Spleen (tissue), 11 donors: ENCODE results near the gene TMEM45A. TPM values are rescaled to one million over a fixed set of nuclear protein-coding genes. Genes with fewer than 3 reads are reported as not detected.

ENCODE experiments used
- DNase-seq: peaks from one replicate; pipeline ENCODE4 v3.0.0-alpha.2; 2020
- H3K27ac ChIP-seq, 8 donors: fragments of 200-600 bp; sonication (generic) in 7 of 8; 1 replicate in 4 of 8; 2 replicates in 4 of 8; pipeline versions ENCODE4 v1.5.0 to v1.8.0; 2016 to 2021; ENCODE audit warnings: inconsistent platforms in 4 of 8, mild to moderate bottlenecking in 4 of 8, moderate library complexity in 1 of 8
- H3K27me3 ChIP-seq, 7 donors: fragments of 200-600 bp; sonication (generic) in 6 of 7; replicated peaks in 1 of 7; 1 replicate in 4 of 7; 2 replicates in 3 of 7; pipeline versions ENCODE4 v1.5.0 to v1.8.0; 2016 to 2021; ENCODE audit warnings: inconsistent platforms in 3 of 7, mild to moderate bottlenecking in 1 of 7
- H3K36me3 ChIP-seq, 6 donors: fragments of 200-600 bp; sonication (generic) in 5 of 6; 1 replicate in 4 of 6; 2 replicates in 2 of 6; pipeline versions ENCODE4 v1.5.0 to v1.8.0; 2016 to 2021; ENCODE audit warnings: inconsistent platforms in 2 of 6
- H3K4me1 ChIP-seq, 6 donors: fragments of 200-600 bp; sonication (generic) in 5 of 6; 1 replicate in 3 of 6; 2 replicates in 3 of 6; pipeline versions ENCODE4 v1.5.0 to v1.8.0; 2016 to 2021; ENCODE audit warnings: inconsistent platforms in 3 of 6
- H3K4me3 ChIP-seq, 8 donors: fragments of 200-600 bp; sonication (generic) in 7 of 8; 1 replicate in 4 of 8; 2 replicates in 4 of 8; pipeline versions ENCODE4 v1.5.0 to v1.8.0; 2016 to 2021; ENCODE audit warnings: inconsistent platforms in 4 of 8, mild to moderate bottlenecking in 4 of 8, moderate library complexity in 2 of 8
- H3K9me3 ChIP-seq, 8 donors: fragments of 200-600 bp; sonication (generic) in 7 of 8; 1 replicate in 4 of 8; 2 replicates in 4 of 8; pipeline versions ENCODE4 v1.5.0 to v1.8.0; 2016 to 2021; ENCODE audit warnings: inconsistent platforms in 4 of 8
- POLR2A ChIP-seq, 3 donors: fragments of 450-650 bp; IDR thresholded peaks; one replicate each; pipeline ENCODE4 v1.5.1; 2017; ENCODE audit warnings: antibody characterized with exemption in 3 of 3, mild to moderate bottlenecking in 1 of 3
- POLR2AphosphoS5 ChIP-seq, 3 donors: sonication (generic); formaldehyde crosslinking; IDR thresholded peaks; one replicate each; pipeline ENCODE4 v1.5.1; 2017; ENCODE audit warnings: antibody characterized with exemption in 3 of 3
- WGBS, 5 donors: extraction: QIAGEN DNeasy Blood & Tissue Kit in 3 of 5; methylation state at CpG; one replicate each; pipeline versions ENCODE4 v1.1.5 to v1.1.7; 2013 to 2018; 5-methylcytosine and 5-hydroxymethylcytosine counted together
- intact Hi-C: fragments of 100-400 bp; cut with DNase I; formaldehyde crosslinking; loops from one replicate; pipeline ENCODE4 v1.15.0; 2023; ENCODE audit warnings: low total_unique reads
- polyA plus RNA-seq, 3 donors: library from polyadenylated mRNA; stranded (reverse); fragments of 200-250 nt; gene quantifications; one replicate each; pipeline ENCODE4 v1.2.1, GENCODE V29; 2013
- total RNA-seq, 7 donors: library from RNA; depleted of rRNA in 3 of 7; stranded (reverse); fragments of >200 nt in 3 of 7; fragmentation: NEBNext Ultra II Directional in 4 of 7; extraction: Animal tissue kit (Norgen Biotek cat#: 25700) in 4 of 7; gene quantifications; one replicate each; pipeline versions ENCODE4 v1.1.0 to v1.2.1, GENCODE V29; 2016 to 2021
- TF ChIP-seq, protein P1 (sequence below), 11 experiments: fragments of 200-600 bp in 7 of 11; fragments of 450-650 bp in 4 of 11; sonication (generic) in 4 of 11; IDR thresholded peaks in 8 of 11; conservative IDR thresholded peaks in 3 of 11; 1 replicate in 7 of 11; 2 replicates in 4 of 11; pipeline versions ENCODE4 v1.4.0 to v1.8.0; 2016 to 2021; ENCODE audit warnings: antibody characterized with exemption in 11 of 11, inconsistent platforms in 4 of 11, mild to moderate bottlenecking in 1 of 11
- donor health status: healthy with polysubstance abuse.
- donor health status: DM: no; HTN: no; CAD: no; lungs with moderate emphysema.
- donor health status: DM: no; HTN: no; CAD: no.
- donor health status: Bipolar disorder and iron deficiency.
- donor health status: healthy.
- donor health status: DM: no; HTN: no; CAD: no.
- donor health status: DM: yes; HTN: yes; CAD: no.

Gene TMEM45A
- total and polyA plus RNA-seq, 10 donors = 1.2 to 13.4 (median 5.5) TPM

DNA sequence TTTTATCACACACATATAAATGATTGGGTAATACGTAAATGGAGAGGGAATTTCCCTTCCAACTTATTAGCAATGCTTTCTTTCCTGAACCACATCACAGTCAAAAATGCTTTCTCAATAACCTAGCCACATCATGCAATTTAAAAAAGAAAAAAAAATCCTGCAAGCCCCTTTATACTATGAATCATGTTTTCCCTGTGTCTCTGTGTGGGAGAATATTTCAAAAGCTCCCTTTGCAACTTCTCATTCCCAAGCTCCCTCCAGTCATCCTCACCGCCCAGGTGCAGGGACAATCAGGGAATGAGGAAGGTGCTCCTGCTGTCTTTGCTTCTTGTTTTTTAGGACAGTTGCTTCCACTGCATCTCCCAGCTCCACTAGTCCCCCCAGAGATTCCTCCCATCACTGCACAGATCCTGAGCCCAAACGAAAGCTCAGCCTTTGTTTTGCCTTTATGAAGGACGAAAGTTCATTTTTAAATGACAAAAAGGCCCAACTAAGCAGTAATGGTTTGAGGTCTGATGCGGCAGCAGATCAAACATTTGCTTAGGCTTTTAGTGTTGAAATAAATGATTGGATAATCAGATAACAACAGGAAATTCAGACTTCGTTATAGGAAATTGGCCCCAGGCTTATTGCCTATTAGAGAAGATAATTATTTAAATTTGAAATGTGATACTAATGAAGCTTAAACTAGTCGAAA, 69.2 kb downstream of the TMEM45A start:
- 65 to 90% (median 73%) methylated on average over 7 of the region's 7 CpGs for WGBS, 5 donors
- TF ChIP-seq, protein P1, sequence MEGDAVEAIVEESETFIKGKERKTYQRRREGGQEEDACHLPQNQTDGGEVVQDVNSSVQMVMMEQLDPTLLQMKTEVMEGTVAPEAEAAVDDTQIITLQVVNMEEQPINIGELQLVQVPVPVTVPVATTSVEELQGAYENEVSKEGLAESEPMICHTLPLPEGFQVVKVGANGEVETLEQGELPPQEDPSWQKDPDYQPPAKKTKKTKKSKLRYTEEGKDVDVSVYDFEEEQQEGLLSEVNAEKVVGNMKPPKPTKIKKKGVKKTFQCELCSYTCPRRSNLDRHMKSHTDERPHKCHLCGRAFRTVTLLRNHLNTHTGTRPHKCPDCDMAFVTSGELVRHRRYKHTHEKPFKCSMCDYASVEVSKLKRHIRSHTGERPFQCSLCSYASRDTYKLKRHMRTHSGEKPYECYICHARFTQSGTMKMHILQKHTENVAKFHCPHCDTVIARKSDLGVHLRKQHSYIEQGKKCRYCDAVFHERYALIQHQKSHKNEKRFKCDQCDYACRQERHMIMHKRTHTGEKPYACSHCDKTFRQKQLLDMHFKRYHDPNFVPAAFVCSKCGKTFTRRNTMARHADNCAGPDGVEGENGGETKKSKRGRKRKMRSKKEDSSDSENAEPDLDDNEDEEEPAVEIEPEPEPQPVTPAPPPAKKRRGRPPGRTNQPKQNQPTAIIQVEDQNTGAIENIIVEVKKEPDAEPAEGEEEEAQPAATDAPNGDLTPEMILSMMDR (IDR thresholded peaks at IDR 0.05 in 8 of 11, conservative IDR thresholded peaks at IDR 0.05 in 3 of 11) = no peak
- TF ChIP-seq POLR2AphosphoS5 (IDR thresholded peaks at IDR 0.05) (no peak), POLR2A (IDR thresholded peaks at IDR 0.05) (no peak)
- no peaks in the 10 kb centered on the region for H3K27me3 ChIP-seq
- no peak overlapping the region for H3K27ac ChIP-seq
- H3K9me3 ChIP-seq = no peaks in the 10 kb centered on the region
- no peak overlapping the region for H3K4me3 ChIP-seq
- DNase-seq = no peak
- intact Hi-C loops = no loop called here
- no peaks in the 10 kb centered on the region for H3K36me3 ChIP-seq
- no peaks in the 10 kb centered on the region for H3K4me1 ChIP-seq

DNA sequence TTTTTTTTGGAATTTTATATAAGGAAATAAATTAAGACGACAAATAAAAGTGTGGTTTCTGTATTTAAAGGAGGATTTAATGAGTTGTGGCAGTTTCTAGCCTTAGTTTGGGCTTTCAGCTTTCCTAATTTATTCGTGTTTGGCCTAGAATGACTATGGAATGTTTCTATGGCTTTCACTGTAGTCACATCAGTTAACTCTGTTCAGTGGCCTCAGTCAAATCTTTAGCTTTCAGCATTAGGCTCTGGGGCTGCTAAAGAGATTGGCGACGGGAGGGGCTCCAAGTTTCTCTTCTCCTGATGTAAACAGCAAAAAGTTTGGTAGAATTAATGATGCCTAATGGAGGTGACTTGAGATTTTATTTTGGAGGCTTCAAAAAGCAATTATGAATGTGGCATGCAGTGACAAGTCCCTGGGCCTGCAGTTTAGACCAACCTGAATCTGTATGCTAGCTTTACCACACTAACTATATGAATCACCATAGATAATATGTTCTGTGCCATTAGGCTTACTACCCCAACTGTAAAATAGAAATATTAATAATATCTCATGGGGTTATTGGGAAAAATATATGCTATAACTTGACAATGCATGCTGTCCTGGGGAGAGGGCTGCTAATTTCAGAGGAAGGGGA, 69.9 kb downstream of the TMEM45A start:
- DNase-seq = no peak
- Histone ChIP-seq H3K27me3 (no peaks in the 10 kb centered on the region), H3K36me3 (no peaks in the 10 kb centered on the region), H3K9me3 (no peaks in the 10 kb centered on the region), H3K4me3 (no peak overlapping the region), H3K4me1 (no peaks in the 10 kb centered on the region), H3K27ac (no peak overlapping the region)
- no peak for TF ChIP-seq POLR2A (IDR thresholded peaks at IDR 0.05)
- no peak for TF ChIP-seq POLR2AphosphoS5 (IDR thresholded peaks at IDR 0.05)
- TF ChIP-seq, protein P1 (IDR thresholded peaks at IDR 0.05 in 8 of 11, conservative IDR thresholded peaks at IDR 0.05 in 3 of 11) = no peak
- 87 to 92% (median 88%) methylated on average over 4 of the region's 4 CpGs for WGBS, 5 donors
- intact Hi-C loops = no loop called here

DNA sequence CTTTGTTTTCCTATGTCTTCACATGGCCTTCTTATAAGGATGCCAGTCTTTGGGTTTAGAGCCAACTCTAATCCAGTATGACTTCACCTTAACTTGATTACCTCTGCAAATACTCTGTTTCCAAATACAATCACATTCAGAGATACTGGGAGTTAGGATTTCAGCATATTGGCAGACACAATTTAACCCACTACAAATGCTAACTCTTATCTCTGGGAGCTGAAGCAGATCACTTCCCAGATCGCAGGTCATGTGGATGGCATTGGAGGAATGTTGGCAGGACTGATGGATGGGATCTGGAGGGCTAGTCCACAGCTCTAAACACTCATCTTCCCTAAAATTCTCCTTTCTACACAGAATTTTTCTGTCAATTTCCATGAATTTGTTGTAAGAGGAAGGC, 70.8 kb downstream of the TMEM45A start:
- Histone ChIP-seq H3K36me3 (no peaks in the 10 kb centered on the region), H3K4me1 (no peaks in the 10 kb centered on the region), H3K27me3 (no peaks in the 10 kb centered on the region), H3K9me3 (no peaks in the 10 kb centered on the region), H3K27ac (no peak overlapping the region), H3K4me3 (no peak overlapping the region)
- DNase-seq = no peak
- whole genome bisulfite sequencing, 5 donors = 50 to 90% (median 58%) methylated on average over 1 of the region's 1 CpG
- intact Hi-C loops = no loop called here
- TF ChIP-seq POLR2A (IDR thresholded peaks at IDR 0.05) = no peak
- no peak for TF ChIP-seq POLR2AphosphoS5 (IDR thresholded peaks at IDR 0.05)
- TF ChIP-seq, protein P1 (IDR thresholded peaks at IDR 0.05 in 8 of 11, conservative IDR thresholded peaks at IDR 0.05 in 3 of 11) = no peak

DNA sequence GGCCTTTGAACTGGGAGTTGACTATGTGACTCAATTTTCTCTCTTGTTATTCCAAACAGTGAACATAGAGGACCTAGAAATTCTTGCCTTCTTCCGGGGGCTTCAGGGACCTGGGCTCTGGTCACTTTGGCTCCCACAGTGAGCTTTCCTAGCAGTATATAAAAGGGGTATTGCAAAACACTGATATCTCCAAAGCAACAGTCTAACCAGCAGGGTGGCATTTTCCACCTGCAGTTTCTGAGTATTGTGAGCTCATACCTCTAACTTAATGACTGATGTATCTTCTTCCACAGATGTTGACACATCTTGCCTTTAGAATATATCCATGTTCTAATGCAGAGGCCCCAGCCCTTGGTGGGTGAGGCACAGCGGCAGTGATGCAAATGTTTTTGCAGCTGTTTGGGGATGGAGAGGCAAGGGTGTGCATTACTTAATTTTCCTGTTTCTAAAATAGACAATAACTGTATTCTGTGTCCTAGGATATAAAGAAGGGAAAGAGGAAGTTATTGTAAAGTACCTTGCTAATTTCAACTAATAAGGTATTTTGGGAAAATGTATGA, 71.3 kb downstream of the TMEM45A start:
- WGBS, 5 donors = 60 to 87% (median 81%) methylated on average over 2 of the region's 2 CpGs
- H3K9me3 ChIP-seq = no peaks in the 10 kb centered on the region
- intact Hi-C loops = no loop called here
- H3K27ac ChIP-seq = no peak overlapping the region
- DNase-seq = no peak
- H3K4me3 ChIP-seq = no peak overlapping the region
- peaks cover 0 to 3% (median 0%) of the 10 kb centered on the region in 6 donors for H3K36me3 ChIP-seq
- no peak for TF ChIP-seq POLR2A (IDR thresholded peaks at IDR 0.05)
- TF ChIP-seq, protein P1 (IDR thresholded peaks at IDR 0.05 in 8 of 11, conservative IDR thresholded peaks at IDR 0.05 in 3 of 11) = no peak
- H3K4me1 ChIP-seq = no peaks in the 10 kb centered on the region
- H3K27me3 ChIP-seq = no peaks in the 10 kb centered on the region
